ENCODE results near the gene PKP3. TPM values are rescaled to one million over a fixed set of nuclear protein-coding genes. Genes with fewer than 3 reads are reported as not detected.

The PKP3 gene
- total and polyA plus RNA-seq, 9 of the 15 experiments (the other 6 are each of a cell fraction or from before 2014, with no cell fraction given), result 0.11 to 110 (median 30.7) TPM

GRCh38 chr11:452203-452744 lies 58.3 kb downstream of the PKP3 start:
- H3K27ac ChIP-seq (ENCODE audit: extremely low read depth, low read depth, low read length), result no peak overlapping the region
- BruUV-seq (replicated peaks), result no TSS peak
- H3K36me3 ChIP-seq (ENCODE audit: control insufficient read depth, insufficient read depth, low read length), result peaks cover 58% of the 10 kb centered on the region; the same call in 2 of the 3 replicates
- peak overlapping the region in 1 of 2 experiments; percentile 100; a peak in 1 of 4 replicates for H3K9ac ChIP-seq (ENCODE audit: insufficient read depth in 1 of 2, low read depth in 2 of 2, low read length in 2 of 2)
- TF ChIP-seq IRF2 (CRISPR knock-in tag; IDR thresholded peaks at IDR 0.05) (no peak), ZNF551 (CRISPR knock-in tag; IDR thresholded peaks at IDR 0.05) (no peak), ARID1B (IDR thresholded peaks at IDR 0.05) (no peak)
- ChIA-PET CTCF (ENCODE audit: low intra/inter-chr PET ratio) (no interaction called here), POLR2A (interaction anchor here (0.7 to 2.0 kb wide), 3 partner anchors 8 to 215 kb away, joined by 3 to 16 read pairs (median 4); no protein-coding TSS in a partner anchor)
- no peak overlapping the region for H3K4me2 ChIP-seq (ENCODE audit: insufficient read depth, low read length)
- H3K9me1 ChIP-seq (ENCODE audit: control insufficient read depth, insufficient read depth, low read length), result no peaks in the 10 kb centered on the region
- no peaks in the 10 kb centered on the region for H4K20me1 ChIP-seq (replicated peaks; ENCODE audit: control insufficient read depth, insufficient read depth, low read length)
- intact Hi-C loops (cut with micrococcal nuclease), result no loop called here
- WGBS (ENCODE audit: insufficient coverage, low coverage, missing lambda C conversion rate), result 94% methylated on average over 11 of the region's 12 CpGs
- no peak overlapping the region for H2AFZ ChIP-seq (ENCODE audit: low read depth, low read length)
- no peaks in the 10 kb centered on the region for H3K27me3 ChIP-seq (ENCODE audit: control insufficient read depth in 2 of 2, insufficient read depth in 2 of 2, low read length in 2 of 2)
- in situ Hi-C loops (cut with MboI), result loop anchor here (5.0 kb wide), 1 partner anchor 50 kb away; no protein-coding TSS in a partner anchor
- peaks cover 19 to 73% of the 10 kb centered on the region in 2 experiments; a peak in 4 of 5 replicates for H3K4me1 ChIP-seq (replicated peaks in 1 of 2; ENCODE audit: control insufficient read depth in 2 of 2, insufficient read depth in 2 of 2, low read length in 2 of 2)
- peaks cover 88% of the 10 kb centered on the region for H3K79me2 ChIP-seq (ENCODE audit: control insufficient read depth, insufficient read depth, low read length)
- DNase-seq (ENCODE audit: extremely low read depth in 1 of 4, low spot score in 3 of 4) (no peak), ATAC-seq (no peak), FAIRE-seq (no peak)
- H3K4me3 ChIP-seq, result no peak overlapping the region
- H3K9me3 ChIP-seq (replicated peaks; ENCODE audit: control insufficient read depth, insufficient read depth, low read depth, low read length), result no peaks in the 10 kb centered on the region

GRCh38 chr11:452916-453527 lies 59.0 kb downstream of the PKP3 start:
- H3K79me2 ChIP-seq (ENCODE audit: control insufficient read depth, insufficient read depth, low read length), result peaks cover 95% of the 10 kb centered on the region
- H3K27ac ChIP-seq (ENCODE audit: extremely low read depth, low read depth, low read length), result no peak overlapping the region; the same call in 2 of the 3 replicates
- FAIRE-seq, result no peak
- no peak overlapping the region for H3K4me3 ChIP-seq
- no peaks in the 10 kb centered on the region for H3K27me3 ChIP-seq (ENCODE audit: control insufficient read depth in 2 of 2, insufficient read depth in 2 of 2, low read length in 2 of 2)
- no peak for TF ChIP-seq SOX6 (IDR thresholded peaks at IDR 0.05)
- TF ChIP-seq ZNF134 (CRISPR knock-in tag; conservative IDR thresholded peaks at IDR 0.05), result no peak
- no peak for TF ChIP-seq NR2C1 (IDR thresholded peaks at IDR 0.05)
- TF ChIP-seq NR2C1 (tag; IDR thresholded peaks at IDR 0.05), result no peak
- no peak for TF ChIP-seq ETS1 (conservative IDR thresholded peaks at IDR 0.05; ENCODE audit: control insufficient read depth, low read depth, low read length)
- WGBS (ENCODE audit: insufficient coverage, low coverage, missing lambda C conversion rate), result 91% methylated on average over 16 of the region's 19 CpGs
- no peak for DNase-seq (ENCODE audit: extremely low read depth in 1 of 4, low spot score in 3 of 4)
- no peak overlapping the region for H3K4me2 ChIP-seq (ENCODE audit: insufficient read depth, low read length)
- no peak for ATAC-seq
- TSS peak; percentile 3 for BruUV-seq (replicated peaks)
- intact Hi-C loops (cut with micrococcal nuclease) (no loop called here), in situ Hi-C loops (cut with MboI) (loop anchor here (5.0 kb wide), 1 partner anchor 49 kb away; no protein-coding TSS in a partner anchor)
- H3K9ac ChIP-seq (ENCODE audit: insufficient read depth in 1 of 2, low read depth in 2 of 2, low read length in 2 of 2), result no peak overlapping the region
- H3K9me1 ChIP-seq (ENCODE audit: control insufficient read depth, insufficient read depth, low read length), result no peaks in the 10 kb centered on the region
- ChIA-PET CTCF (ENCODE audit: low intra/inter-chr PET ratio) (no interaction called here), POLR2A (interaction anchor here (0.6 to 1.2 kb wide), 3 partner anchors 12 to 66 kb away, joined by 3 read pairs; no protein-coding TSS in a partner anchor)
- H4K20me1 ChIP-seq (replicated peaks; ENCODE audit: control insufficient read depth, insufficient read depth, low read length), result no peaks in the 10 kb centered on the region
- no peak overlapping the region for H2AFZ ChIP-seq (ENCODE audit: low read depth, low read length)
- no peaks in the 10 kb centered on the region for H3K9me3 ChIP-seq (replicated peaks; ENCODE audit: control insufficient read depth, insufficient read depth, low read depth, low read length)
- H3K4me1 ChIP-seq (replicated peaks in 1 of 2; ENCODE audit: control insufficient read depth in 2 of 2, insufficient read depth in 2 of 2, low read length in 2 of 2), result peaks cover 19 to 65% of the 10 kb centered on the region in 2 experiments; a peak in 4 of 5 replicates
- peaks cover 65% of the 10 kb centered on the region; the same call in 2 of the 3 replicates for H3K36me3 ChIP-seq (ENCODE audit: control insufficient read depth, insufficient read depth, low read length)

Measured in K562 (cell line).